NCI-H446 treated with DMSO at 0.1 percent for 48 hours (cell line): ENCODE results near the gene IRF2BPL.
A peak's percentile ranks its signal among the peaks of the same experiment; 100 is the strongest.
"Not testable (repeated sequence)": the region's sequence is repeated elsewhere in the genome, so short reads cannot be mapped to it uniquely, and the experiment has no call there.

Source experiments
- DNase-seq: peaks from one replicate; lab custom pipeline; 2025; lab: John Stamatoyannopoulos, UW

IRF2BPL gene

GRCh38 chr14:77033622-77034589, 5.4 kb upstream of the IRF2BPL start:
- DNase-seq: peak; percentile 76

GRCh38 chr14:77032844-77033621, 4.5 kb upstream of the IRF2BPL start:
- DNase-seq: peak; percentile 72

DNA sequence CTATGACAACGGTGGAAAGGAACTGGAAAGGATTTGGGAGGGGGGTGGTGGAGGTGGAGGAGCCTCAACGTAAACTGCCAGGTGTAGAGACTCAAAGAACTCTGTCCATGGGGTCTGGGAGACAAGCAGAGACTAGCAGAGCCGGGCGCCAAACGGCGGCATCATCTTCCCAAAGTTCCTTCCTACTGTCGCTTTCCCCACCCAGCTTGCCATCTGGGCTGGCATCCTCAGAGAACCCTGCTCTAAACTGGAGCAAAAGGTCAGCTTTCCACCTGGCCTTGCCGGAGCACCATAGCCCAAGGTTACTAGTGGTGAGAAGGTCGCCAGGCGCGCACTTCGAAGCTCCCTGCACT, 4.0 kb upstream of the IRF2BPL start:
- DNase-seq: no peak

GRCh38 chr14:77031759-77032490, 3.4 kb upstream of the IRF2BPL start:
- no peak for DNase-seq

- DNase-seq: no peak
Observed at GRCh38 chr14:77027538-77028383, 747 bp downstream of the IRF2BPL start.

- DNase-seq: peak; percentile 25
Observed at GRCh38 chr14:77026930-77027537, 1.5 kb downstream of the IRF2BPL start.

DNA sequence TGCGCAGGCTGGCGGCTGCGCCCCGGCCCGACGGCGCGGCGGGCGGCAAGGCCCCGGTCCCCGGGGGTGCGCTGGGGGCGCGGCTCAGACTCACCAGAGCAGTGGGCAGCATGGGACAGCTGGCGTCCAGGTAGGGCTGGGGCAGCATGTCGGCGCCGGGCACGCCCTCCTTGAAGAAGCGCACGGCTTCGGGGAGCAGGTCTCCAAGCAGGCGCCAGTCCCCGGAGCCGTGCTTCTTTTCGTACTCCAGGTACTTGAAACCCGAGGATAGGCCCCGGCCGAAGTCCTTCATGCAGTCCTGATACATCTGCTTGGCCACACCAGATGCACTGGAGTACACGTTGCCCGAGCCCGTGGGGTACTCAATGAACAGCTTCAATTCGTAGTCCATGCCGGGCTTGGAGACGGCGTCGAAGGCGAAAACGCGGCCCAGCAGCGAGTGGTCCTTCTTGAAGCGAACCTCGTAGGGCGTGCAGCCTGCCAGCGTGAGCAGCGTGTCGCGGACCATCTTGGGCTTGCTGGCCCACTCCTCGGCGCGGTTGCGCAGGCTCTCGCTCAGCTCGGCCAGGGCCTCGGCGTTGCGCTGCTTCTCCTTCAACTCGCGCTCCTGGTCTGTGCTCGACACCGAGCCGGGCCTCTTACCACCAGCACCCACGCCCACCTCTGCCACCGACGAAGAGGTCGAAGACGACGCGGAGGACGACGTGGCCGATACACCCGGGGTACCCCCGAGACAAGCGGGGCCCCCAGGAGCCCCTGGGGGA, 2.2 kb downstream of the IRF2BPL start:
- DNase-seq: no peak

DNA sequence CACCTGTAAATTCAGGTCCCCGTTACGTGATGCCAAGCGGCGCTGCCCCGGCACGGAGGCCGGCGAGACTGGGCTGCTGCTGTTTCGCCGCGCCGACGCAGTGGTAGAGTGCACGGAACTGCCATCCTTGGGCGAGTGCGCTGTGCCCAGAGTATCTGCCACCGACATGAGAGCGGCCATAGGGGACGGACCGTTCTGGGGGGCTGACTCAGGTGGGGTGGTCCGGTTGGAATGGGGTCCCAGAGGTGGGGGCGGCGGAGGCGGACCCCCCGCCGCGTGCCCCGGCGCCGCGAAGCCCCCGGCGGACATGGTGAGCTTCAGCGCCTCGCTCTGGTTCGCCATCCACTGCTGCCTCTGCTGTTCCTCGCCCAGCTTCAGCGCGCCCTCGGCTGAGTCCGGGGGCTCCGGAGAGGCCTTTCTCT, 2.8 kb downstream of the IRF2BPL start:
- no peak for DNase-seq

DNA sequence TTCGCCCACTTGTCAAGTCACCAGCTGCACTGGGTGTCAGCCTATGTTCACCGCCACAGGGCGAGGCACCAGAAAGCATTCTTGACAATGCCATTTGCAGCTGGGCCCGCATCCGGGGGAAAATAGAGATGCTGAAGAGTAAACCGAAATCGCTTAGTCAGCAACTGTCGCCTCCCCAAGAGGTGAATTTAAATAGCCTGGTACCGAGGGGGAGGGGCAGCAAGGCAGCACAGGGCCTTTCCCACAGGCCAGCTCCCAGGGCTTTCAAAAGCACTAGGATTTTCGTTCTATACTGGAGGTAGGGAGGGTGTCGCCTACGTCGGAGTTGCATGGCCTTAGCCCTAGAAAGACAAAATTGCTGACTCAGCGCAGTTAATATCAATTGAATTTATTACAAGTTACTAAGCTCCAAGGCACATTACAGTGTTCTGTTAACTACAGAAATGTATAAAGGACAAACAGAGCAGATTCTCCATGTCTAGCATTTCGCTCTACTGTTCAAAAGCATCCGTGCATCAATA, 4.3 kb downstream of the IRF2BPL start:
- DNase-seq: no peak

DNA sequence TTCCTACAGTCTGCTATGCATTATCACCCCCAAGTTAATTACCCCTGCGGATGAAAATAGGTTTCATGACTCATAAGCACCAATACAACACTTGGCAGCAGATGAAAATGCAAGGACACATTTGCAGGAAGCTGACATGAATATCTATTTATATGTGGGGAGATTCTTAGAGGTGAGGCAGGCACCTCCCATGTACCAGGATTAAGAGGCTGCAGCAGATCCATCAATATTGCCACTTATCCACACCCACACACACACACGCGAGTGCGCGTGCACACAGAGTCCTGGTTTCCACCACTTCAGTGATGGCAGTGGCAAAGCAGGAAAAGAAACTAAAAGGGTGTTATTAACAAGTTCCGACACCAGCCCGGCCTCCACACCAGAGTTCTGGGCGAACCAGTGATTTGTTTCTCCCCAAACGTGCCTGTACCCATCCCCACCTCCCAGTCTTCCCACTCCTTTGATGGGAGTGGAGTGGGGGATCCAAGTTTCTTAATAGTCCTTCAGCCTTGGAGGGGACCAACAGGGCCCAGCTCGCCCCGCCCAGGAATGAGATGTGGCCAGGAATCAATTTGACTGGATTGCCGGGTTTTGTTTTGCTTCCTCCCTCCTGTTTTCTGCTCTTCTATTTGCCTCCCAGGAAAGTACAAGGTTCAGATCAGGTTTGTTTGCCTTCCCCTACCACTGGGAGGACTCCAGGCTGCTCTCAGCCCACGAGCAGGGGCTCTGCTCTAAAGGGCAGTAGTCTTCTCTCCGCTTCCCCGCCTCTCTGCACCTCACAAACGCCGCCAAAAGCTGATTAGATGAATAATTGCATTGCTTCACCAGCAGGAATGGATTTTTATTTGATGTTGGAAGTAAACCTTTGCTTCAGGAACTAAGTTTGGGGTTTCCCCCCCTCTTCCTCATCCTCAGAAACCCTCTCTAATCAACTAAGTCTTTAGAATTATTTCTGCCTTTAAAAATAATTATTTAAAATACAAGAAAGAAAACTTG, 5.2 kb downstream of the IRF2BPL start:
- peak; percentile 41 for DNase-seq

DNA sequence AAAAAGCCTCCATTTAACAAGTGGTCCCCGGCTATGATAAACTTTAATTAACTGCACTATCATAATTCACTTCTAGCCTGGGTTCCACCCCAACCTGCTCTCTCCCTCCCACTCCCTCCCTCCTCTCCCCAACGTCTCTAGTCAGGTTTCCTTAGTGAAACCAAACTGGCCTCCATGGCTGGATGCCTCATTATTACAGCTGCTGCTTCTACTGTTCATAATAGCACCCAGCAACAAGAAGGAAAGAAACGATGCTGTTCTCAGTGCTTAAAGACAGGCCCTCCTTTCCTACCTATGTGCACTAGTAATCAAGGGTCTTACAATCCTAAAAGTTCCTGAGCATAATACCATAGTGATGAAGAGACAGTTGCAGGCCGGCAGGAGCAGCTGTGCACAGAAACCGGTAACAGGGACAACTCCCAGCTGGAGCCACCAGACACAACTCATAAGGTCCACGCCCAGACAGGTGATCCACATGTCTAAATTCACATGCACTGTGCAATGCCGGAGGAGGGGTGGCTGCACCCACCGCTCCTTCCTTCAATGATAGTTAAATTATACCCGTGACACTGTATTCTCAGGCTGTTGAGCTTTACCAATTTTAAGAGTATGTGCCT, 6.2 kb downstream of the IRF2BPL start:
- no peak for DNase-seq

- not testable (repeated sequence) for DNase-seq
Observed at GRCh38 chr14:77021424-77021823, 7.1 kb downstream of the IRF2BPL start.

GRCh38 chr14:77018785-77019184, 9.7 kb downstream of the IRF2BPL start:
- no peak for DNase-seq

GRCh38 chr14:77017666-77018065, 10.8 kb downstream of the IRF2BPL start:
- DNase-seq: no peak

DNA sequence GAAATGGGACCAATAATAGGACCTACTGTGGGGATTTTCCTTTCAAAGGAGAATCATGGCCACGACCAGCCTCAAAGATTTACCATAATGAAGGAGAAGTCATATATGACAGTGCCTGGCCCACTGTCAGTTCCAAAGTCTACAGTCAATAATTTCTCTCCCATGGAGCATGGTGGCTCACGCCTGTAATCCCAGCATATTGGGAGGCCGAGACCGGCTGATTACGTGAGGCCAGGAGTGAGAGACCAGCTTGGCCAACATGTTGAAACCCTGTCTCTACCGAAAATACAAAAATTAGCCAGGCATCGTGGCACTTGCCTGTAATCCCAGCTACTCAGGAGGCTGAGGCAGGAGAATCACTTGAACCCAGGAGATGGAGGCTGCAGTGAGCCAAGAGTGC, 13.8 kb downstream of the IRF2BPL start:
- DNase-seq: no peak

GRCh38 chr14:77014004-77014604, 14.4 kb downstream of the IRF2BPL start:
- no peak for DNase-seq

DNA sequence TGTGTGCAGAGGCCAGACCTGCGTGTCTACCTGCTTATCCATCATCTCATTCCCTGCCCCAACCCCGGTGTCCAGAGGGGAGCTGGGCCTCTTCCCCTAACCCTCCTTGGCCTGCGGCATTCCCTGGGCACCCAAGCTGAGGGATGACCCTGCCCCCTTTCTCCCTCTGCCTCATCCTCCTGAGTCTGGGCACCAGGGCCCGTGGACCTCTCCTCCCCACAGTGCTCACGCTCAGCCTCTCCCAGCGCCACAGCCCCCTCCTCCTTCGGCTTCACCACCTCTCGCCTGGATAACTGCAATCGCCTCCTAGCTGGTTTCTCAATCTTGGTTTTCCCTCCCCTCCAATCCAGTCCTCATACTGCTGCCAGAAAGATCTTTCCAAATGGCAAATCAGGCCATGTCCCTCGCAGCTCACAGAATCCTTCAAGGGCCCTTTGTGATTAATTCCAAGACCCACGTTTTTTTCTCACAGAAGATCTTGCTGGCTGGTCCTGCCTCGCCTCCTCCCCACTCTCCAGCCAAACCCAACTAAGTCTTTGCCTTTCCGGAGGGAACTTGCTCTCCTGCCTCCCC, 16.2 kb downstream of the IRF2BPL start:
- no peak for DNase-seq
